SH-SY5Y (cell line): ENCODE results near the gene FAM117B.

Experiments used
- GATA2 ChIP-seq: IDR thresholded peaks from 2 replicates; pipeline ENCODE4 v1.6.1; 2011; ENCODE audit warnings: mild to moderate bottlenecking, low read depth, low read length
- GATA3 ChIP-seq: IDR thresholded peaks from 2 replicates; pipeline ENCODE4 v1.6.1; 2011; ENCODE audit warnings: low read depth, mild to moderate bottlenecking, low read length, moderate library complexity

DNA sequence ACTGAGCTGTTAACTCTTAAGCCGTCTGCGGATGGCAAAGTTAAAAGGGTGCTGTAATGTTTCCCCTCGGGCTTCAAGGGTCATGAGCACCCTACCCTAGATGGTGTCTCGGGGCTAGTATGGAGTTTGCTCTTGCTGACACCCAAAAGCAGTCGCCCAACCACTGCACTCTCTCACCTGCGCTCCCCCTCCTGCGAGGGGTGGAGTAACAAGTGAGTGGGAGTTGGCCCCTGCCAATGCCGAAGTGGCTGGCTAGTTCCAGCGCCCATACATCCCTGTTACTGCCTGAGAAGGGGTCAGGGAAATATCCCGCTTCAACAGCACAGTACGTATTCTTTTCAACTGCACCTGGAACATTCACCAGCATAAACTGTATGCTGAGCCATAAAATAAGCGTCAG lies 47.5 kb downstream of the FAM117B start:
- TF ChIP-seq GATA3, result no peak
- no peak for TF ChIP-seq GATA2
